ENCODE measurements around the gene MPRIP. TPM values are rescaled to one million over a fixed set of nuclear protein-coding genes. Genes with fewer than 3 reads are reported as not detected.
"Not testable (repeated sequence)": the region's sequence is repeated elsewhere in the genome, so short reads cannot be mapped to it uniquely, and the experiment has no call there.

The MPRIP gene
- total RNA-seq, 1 donor from 2014 or later, result 198 TPM

DNA sequence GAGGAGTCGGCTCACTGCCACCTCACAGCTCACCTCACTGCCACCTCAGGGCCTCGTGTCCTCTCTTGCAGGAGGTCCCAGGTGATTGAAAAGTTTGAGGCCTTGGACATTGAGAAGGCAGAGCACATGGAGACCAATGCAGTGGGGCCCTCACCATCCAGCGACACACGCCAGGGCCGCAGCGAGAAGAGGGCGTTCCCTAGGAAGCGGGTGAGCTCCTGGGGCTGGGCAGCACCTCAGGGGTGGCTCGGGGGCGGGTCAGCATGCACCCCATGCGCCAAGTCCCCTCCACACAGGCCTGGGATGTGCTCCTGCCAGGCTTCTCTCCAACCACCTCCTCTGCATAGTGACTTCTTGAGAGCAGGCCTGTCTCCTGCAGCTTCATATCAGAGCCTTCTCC is 100.3 kb downstream of the MPRIP start:
- intact Hi-C loops (cut with micrococcal nuclease), result no loop called here

- intact Hi-C loops (cut with micrococcal nuclease), result no loop called here
Observed at GRCh38 chr17:17143501-17143900, 101.2 kb downstream of the MPRIP start.

DNA sequence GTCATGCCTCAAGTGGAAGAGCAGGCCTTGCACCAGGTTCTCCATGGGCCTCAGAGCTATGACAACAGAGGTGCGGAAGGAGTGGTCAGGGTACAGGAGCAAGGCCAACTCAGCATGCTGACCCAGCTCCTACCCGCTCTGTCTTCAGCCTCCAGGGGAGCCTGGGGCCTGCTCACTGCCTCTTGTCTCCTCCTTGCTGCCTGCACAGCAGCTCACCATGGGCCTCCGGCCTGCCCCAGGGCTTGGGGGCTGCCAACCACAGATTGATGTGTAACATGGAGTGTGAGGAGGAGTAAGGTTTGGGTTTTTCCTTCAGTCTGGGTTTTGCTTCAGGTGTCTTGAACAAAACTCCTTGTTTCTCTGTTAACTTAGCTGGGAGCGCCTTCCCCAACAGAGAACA is 101.8 kb downstream of the MPRIP start:
- intact Hi-C loops (cut with micrococcal nuclease), result no loop called here

- intact Hi-C loops (cut with micrococcal nuclease), result no loop called here
Observed at GRCh38 chr17:17144916-17145665, 102.8 kb downstream of the MPRIP start.

DNA sequence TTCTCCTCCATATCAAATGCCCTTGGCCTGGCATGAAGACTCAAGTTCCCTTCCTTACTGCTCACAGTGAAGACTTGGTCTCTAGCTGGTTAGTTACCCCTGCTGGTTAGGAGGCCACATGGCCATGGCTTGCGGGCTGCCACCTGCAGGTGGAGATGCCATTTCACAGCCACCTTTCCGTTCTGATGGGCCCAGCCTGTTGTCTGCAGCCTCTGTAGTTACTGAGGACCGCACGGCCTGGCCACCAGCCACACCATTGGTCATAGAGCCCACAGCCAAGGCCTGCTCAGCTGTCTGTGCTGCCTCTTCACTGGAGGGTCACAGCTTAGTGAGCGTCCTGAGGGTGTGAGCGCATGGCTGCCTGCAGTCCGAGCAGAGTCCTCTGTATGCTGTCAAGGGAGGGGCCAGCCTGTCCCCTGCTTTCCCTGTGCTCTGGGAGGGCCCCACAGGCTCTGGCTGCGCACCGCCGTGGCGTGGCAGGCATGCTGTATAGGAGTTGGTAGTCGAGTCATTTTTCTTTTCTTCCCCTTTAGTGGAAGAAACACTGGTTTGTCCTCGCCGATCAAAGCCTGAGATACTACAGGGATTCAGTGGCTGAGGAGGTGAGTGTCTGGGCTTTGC is 104.6 kb downstream of the MPRIP start:
- intact Hi-C loops (cut with micrococcal nuclease), result loop anchor here (1.0 kb wide), 1 partner anchor 145 kb away; no protein-coding TSS in a partner anchor

DNA sequence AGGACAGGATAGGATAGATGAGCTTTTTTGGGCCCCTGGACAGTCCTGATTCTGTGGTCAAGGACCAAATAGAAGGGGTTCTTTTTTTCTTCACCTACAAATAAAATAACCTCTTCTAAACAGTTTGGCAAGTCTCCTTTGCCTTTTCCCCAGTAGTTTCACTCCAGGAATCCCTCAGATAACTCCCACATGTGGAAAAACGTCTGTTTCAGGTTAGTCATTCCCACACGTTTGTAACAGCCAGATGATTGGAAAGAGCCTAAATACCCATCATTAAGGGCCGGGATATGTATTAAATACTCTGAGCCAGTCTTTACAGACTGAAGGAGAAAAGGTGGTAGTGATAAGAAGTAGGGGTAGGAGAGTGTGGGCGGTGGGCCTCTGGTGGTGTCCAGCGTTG is 105.6 kb downstream of the MPRIP start:
- intact Hi-C loops (cut with micrococcal nuclease), result no loop called here

DNA sequence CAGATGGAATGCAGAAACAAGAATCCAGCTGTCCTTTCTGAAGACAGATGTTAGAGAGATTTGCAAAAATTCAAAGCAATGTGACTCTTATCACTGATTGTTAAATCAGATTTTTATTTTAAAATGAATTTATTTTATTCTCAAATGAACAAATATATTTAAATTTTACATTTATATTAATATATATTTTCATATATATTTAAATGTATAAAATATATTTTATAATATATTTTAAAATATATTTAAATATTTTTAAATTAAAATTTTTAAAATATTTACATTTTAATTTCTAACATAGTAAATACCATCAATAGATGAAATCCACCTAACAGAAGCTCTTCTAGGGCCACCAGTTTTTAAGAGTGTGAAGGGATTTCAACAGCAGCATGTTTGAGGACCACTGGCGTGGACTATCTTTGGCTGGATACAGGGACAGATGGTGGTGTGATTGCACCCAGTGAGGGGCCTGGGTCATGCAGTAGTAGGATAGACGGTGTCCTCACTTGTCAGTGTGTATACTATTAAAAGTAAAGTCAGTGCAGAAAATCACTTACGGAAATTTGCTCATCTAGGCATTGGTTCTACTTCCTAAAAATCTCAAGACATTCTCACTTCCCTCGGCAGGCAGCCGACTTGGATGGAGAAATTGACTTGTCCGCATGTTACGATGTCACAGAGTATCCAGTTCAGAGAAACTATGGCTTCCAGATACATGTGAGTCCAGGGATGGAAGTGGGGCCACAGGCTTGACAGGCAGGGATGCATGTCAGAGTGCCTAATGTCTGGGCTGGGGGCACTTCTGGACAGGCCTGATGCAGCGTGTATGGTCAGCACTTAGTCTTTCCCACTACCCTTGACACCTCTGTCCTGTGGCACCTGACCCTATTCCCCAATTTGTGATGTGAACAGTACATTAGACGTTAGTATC is 107.5 kb downstream of the MPRIP start:
- intact Hi-C loops (cut with micrococcal nuclease), result no loop called here

GRCh38 chr17:17150448-17150800 is 108.2 kb downstream of the MPRIP start:
- intact Hi-C loops (cut with micrococcal nuclease), result no loop called here

DNA sequence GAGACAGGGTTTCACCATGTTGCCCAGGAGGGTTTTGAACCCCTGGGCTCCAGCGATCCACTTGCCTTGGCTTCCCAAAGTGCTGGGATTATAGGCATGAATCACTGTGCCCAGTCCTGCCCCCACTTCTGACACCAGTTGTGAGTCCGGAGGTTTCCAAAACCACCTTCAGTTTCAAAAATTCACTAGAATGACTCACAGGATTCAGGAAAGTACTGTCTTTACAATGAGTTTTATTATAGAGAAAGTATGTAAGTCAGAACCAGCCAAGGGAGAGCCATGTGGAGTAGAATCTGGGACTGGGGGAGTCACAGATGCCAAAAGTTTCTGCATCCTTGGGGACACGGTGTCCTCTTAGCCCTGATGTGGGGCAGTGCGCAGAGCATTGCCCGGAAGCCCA is 108.8 kb downstream of the MPRIP start:
- intact Hi-C loops (cut with micrococcal nuclease), result no loop called here

- intact Hi-C loops (cut with micrococcal nuclease), result no loop called here
Observed at GRCh38 chr17:17151541-17151940, 109.3 kb downstream of the MPRIP start.

GRCh38 chr17:17151962-17152361 is 109.7 kb downstream of the MPRIP start:
- intact Hi-C loops (cut with micrococcal nuclease), result no loop called here

DNA sequence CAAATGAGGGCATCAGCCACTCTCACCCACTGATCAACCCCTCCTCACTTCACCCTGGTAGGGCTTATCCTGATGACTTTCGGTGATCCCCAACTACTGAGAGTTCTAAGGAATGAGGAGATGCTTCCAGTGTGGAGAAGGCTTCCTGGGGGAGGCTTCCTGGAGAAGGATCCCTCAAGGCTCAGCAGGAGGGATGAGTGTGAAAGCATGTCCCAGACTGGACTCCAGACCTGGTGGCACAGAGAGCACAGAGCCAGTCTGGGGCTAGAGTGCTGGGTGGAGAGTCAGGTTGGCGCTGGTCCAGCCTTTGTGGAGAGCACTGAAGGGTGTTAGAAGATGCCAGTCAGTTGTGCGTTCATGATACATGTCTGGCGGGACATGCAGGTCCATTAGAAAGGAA is 110.1 kb downstream of the MPRIP start:
- intact Hi-C loops (cut with micrococcal nuclease), result no loop called here

DNA sequence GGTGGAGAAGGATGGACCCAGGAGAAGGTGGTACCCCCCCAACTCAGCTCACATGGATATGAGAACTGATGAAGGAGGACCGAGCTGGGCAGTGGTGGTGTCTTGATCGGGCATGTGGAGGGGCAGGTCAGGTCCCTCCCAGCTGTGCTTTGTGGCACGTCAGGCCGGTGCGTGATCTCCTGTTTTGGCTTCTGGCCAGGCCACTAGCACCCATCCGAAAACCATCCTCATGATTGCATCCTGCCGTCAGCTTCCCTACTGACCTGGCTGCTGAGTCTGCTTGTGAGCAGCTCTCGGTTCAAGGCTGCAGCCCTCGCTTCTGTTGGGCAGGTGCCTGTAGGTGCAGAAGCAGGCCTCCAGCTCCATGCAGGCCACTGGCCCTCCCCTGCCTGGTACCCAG is 110.8 kb downstream of the MPRIP start:
- intact Hi-C loops (cut with micrococcal nuclease), result no loop called here

GRCh38 chr17:17153709-17154108 is 111.5 kb downstream of the MPRIP start:
- intact Hi-C loops (cut with micrococcal nuclease), result no loop called here

- intact Hi-C loops (cut with micrococcal nuclease), result no loop called here
Observed at GRCh38 chr17:17154556-17154955, 112.3 kb downstream of the MPRIP start.

DNA sequence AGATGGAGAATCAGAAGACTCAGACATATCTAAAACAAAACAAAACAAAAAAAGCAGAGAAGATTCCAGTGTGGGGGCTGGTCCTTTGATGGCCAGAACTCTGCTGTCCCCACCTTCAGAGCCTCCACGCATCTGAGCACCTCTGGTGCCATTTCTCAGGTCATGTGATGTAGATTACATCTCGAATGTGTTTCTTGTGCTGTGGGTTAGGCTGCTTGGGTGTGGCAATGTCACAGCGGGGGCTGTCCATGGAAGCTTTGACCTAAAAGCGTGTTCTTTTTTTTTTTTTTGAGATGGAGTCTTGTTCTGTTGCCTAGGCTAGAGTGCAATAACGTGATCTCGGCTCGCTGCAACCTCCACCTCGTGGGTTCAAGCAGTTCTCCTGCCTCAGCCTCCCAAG is 112.7 kb downstream of the MPRIP start:
- intact Hi-C loops (cut with micrococcal nuclease), result no loop called here

GRCh38 chr17:17155568-17155967 is 113.3 kb downstream of the MPRIP start:
- intact Hi-C loops (cut with micrococcal nuclease), result no loop called here

DNA sequence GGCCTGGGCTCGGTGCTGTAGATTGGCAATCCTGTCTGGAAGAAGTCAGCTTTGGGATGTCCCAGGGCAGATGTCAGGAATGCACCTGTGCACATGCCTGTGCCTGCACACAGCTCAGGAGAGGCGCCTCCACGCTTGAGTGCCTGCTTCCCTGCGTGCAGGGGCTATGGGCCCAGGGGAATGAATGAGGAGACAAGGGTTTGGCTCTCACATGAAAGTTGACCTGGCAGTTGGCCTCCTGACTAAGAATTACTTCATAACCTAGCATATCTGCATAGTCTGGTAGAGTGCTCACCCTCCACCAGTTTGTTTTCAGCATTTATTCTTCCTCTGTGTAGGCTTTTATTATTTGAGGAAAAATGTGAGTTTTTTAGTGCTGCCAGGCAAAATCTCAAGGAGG is 113.8 kb downstream of the MPRIP start:
- intact Hi-C loops (cut with micrococcal nuclease), result no loop called here

GRCh38 chr17:17156511-17156910 is 114.3 kb downstream of the MPRIP start:
- intact Hi-C loops (cut with micrococcal nuclease), result no loop called here

GRCh38 chr17:17157041-17157440 is 114.8 kb downstream of the MPRIP start:
- intact Hi-C loops (cut with micrococcal nuclease), result no loop called here

DNA sequence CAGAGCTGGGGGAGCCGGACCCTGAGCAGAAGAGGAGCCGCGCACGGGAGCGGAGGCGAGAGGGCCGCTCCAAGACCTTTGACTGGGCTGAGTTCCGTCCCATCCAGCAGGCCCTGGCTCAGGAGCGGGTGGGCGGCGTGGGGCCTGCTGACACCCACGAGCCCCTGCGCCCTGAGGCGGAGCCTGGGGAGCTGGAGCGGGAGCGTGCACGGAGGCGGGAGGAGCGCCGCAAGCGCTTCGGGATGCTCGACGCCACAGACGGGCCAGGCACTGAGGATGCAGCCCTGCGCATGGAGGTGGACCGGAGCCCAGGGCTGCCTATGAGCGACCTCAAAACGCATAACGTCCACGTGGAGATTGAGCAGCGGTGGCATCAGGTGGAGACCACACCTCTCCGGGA is 116.2 kb downstream of the MPRIP start:
- intact Hi-C loops (cut with micrococcal nuclease), result not testable (repeated sequence)

- intact Hi-C loops (cut with micrococcal nuclease), result no loop called here
Observed at GRCh38 chr17:17159571-17159970, 117.3 kb downstream of the MPRIP start.

Measured in T-helper 2 cell treated with Interferon-gamma antibody and Interleukin-4, amounts not matched to agents 100 ng/mL and 5 ng/mL, for 36 hours (primary cell).